Activated T-cell treated with anti-CD3 and anti-CD28 coated beads, Interleukin-2, amount 50 U/mL, for 72 hours (primary cell): ENCODE data around the gene OGFR. TPM values are rescaled to one million over a fixed set of nuclear protein-coding genes. Genes with fewer than 3 reads are reported as not detected.

Source experiments
- ATAC-seq, 2 donors: fragments of 150-1000 bp; cut with Tn5 transposase; replicated peaks in 1 of 2; 2 replicates each; pipeline ENCODE4 v1.10.0; 2021; ENCODE audit warnings: moderate library complexity in 2 of 2, mild to moderate bottlenecking in 1 of 2
- DNase-seq, 2 donors: peaks; one replicate each; pipeline ENCODE4 v3.0.0; 2021 to 2022; ENCODE audit warnings: mixed read lengths in 1 of 2
- H3K27ac Mint-ChIP-seq: one replicate; pipeline ENCODE4 v1.8.0; 2022; ENCODE audit warnings: mild to moderate bottlenecking, moderate library complexity, mixed read lengths
- H3K27me3 Mint-ChIP-seq: one replicate; pipeline ENCODE4 v1.8.0; 2022; ENCODE audit warnings: low read depth, mixed read lengths
- H3K36me3 Mint-ChIP-seq, 2 donors: one replicate each; pipeline ENCODE4 v1.8.0; 2022; ENCODE audit warnings: mixed read lengths in 2 of 2, mild to moderate bottlenecking in 1 of 2; ENCODE audit not compliant: insufficient read depth in 2 of 2
- H3K4me1 Mint-ChIP-seq: one replicate; pipeline ENCODE4 v1.8.0; 2022; ENCODE audit warnings: low read depth, mixed read lengths
- H3K4me3 Mint-ChIP-seq, 2 donors: one replicate each; pipeline ENCODE4 v1.8.0; 2022; ENCODE audit warnings: mild to moderate bottlenecking in 2 of 2, mixed read lengths in 2 of 2, moderate library complexity in 2 of 2
- H3K9me3 Mint-ChIP-seq, 2 donors: one replicate each; pipeline ENCODE4 v1.8.0; 2022; ENCODE audit warnings: mixed read lengths in 2 of 2
- total RNA-seq, 2 donors: library from RNA; stranded (reverse); gene quantifications; one replicate each; pipeline ENCODE4 v1.2.3, GENCODE V29; 2022

Gene OGFR
- total RNA-seq, 2 donors from 2014 or later: 42.9 to 44.9 TPM

DNA sequence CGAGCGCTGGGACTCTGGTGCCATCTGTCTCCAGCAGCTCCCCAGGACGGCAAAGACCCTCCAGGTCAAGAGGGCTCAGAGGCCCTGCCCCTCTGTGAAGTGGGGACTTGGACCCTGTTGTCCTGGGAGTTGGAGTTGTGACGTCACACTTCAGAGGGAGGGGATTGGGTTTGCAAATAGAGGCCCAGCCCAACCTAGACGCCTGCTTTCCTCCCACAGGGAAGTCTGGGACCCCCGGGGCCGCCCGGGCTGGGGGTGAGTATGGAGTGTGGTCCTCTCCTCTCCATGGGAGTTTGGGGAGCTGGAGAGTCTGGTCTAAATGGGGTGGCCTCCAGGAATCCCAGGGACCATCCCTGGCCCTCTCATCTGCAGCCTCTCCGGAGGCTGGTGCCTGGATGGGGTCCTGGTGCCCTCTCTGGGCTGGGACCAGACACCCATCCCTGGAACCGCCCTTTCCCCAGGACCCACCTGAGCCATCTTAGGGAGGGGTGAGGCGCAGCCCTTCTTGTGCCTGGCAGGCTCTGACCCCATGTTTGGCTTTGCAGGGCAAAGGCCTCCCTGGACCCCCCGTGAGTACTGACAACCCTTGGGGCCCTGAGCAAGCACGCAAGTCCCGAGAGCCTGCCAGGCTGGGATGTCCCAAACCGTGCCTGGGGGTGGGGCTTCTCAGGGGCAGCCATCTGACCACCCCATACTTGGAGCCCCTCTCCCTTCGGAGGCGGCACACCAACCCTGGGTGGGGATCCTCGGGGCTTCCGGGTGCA, 16.5 kb downstream of the OGFR start:
- no peaks in the 10 kb centered on the region for H3K9me3 Mint-ChIP-seq
- no peak overlapping the region for H3K27ac Mint-ChIP-seq

DNA sequence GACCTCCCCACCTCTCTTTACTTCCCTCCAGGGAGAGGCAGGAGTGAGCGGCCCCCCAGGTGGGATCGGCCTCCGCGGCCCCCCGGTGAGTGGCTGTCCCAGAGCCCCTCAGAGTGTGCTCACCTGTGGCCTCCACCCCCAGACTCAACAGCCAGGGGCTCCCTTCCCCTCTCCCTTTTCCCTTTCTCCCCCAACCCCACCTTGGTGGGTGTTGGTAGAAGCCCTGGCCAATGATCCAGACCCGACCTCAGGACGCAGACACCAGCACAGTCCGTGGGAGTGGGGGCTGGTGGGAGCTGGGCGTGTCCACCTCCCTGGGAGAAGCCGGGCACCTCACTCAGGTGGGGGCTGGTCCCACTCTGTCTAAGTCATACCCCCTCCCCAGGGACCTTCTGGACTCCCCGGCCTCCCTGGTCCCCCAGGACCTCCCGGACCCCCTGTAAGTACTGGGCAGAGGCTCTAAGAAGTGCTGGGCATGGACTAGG, 17.1 kb downstream of the OGFR start:
- Mint-ChIP-seq H3K36me3 (no peaks in the 10 kb centered on the region), H3K4me1 (no peaks in the 10 kb centered on the region), H3K9me3 (no peaks in the 10 kb centered on the region), H3K27me3 (no peaks in the 10 kb centered on the region), H3K27ac (no peak overlapping the region), H3K4me3 (no peak overlapping the region)
- ATAC-seq (no peak), DNase-seq (no peak)

More for the DNA sequence above, 16.5 kb downstream of the OGFR start:
- no peaks in the 10 kb centered on the region for H3K36me3 Mint-ChIP-seq
- H3K27me3 Mint-ChIP-seq: peaks cover under 1% of the 10 kb centered on the region
- no peaks in the 10 kb centered on the region for H3K4me1 Mint-ChIP-seq
- H3K4me3 Mint-ChIP-seq: no peak overlapping the region
- no peak for DNase-seq
- no peak for ATAC-seq

GRCh38 chr20:62822239-62822787, 17.7 kb downstream of the OGFR start:
- ATAC-seq: no peak

DNA sequence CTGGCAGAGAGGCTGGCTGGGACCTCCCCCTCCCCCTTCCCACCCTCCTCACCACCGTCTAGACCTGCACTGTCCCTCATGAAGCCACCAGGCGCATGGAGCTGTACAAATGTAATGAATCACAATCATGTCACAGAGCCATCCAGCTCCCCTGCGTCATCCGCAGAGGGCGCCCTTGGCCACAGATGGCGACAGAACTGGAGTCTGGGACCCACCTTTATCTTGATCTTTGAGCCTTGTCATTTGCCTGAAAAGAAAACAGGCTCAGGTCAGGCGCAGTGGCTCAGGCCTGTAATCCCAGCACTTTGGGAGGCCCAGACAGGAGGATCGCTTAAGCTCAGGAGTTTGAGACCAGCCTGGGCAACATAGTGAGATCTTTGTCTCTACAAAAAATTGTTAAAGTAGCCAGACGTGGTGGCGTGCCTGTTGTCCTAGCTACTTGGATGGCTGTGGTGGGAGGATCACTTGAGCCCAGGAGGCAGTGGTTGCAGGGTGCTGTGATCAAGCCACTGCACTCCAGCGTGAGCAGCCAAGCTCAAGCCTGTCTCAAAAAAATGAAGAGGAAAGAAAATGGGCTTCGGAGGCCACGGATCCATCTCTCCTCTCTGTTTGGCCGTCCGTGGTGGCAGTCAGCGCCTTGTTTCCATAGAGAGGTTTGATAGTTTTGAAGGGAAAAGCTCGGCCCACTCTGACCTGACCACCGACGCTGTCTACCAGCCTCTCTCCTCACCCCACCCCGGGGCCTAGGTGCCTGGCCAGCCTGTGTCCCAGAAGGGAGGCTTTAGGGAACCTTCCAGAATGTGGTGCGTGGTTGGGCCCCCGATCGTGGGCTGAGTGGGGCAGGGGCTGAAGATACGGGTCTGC, 18.4 kb downstream of the OGFR start:
- ATAC-seq: peak; percentile 61 to 66
- Mint-ChIP-seq H3K36me3 (no peaks in the 10 kb centered on the region), H3K27ac (no peak overlapping the region), H3K9me3 (no peaks in the 10 kb centered on the region), H3K4me1 (no peaks in the 10 kb centered on the region), H3K4me3 (peak overlapping the region in 1 of 2 donors; percentile 55), H3K27me3 (no peaks in the 10 kb centered on the region)
- DNase-seq: peak; percentile 60 to 65

More at GRCh38 chr20:62822239-62822787, 17.7 kb downstream of the OGFR start:
- Mint-ChIP-seq H3K9me3 (no peaks in the 10 kb centered on the region), H3K27ac (no peak overlapping the region), H3K27me3 (no peaks in the 10 kb centered on the region), H3K4me1 (no peaks in the 10 kb centered on the region), H3K4me3 (no peak overlapping the region), H3K36me3 (no peaks in the 10 kb centered on the region)
- no peak for DNase-seq

DNA sequence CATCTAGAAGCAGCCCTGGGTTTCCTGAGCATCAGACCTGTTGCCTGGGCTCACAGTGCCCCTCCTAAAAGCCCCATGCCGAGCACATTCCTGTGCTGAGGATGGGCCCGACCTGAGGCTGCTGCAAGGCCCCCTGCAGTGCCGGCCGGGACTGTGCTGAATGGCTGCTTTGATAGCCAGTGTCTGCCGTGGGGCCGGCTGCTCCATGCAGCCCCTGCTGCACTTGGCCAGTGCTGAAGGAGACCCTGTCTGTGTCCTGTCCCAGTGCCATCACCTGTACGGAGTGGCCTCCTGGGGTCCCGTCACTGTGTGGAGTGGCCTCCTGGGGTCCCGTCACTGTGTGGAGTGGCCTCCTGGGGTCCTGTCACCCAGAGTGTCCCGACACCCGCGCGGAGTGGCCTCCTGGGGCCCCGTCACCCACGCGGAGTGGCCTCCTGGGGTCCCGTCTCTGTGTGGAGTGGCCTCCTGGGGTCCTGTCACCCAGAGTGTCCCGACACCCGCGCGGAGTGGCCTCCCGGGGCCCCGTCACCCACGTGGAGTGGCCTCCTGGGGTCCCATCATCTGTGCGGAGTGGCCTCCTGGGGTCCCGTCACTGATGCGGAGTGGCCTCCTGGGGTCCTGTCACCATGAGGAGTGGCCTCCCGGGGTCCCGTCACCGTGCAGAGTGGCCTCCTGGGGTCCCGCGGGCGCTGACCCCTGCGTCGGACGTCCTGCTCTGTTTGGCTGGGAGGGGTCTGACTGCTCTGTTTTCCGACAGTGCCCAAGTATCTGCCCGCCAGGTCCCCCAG, 19.2 kb downstream of the OGFR start:
- H3K36me3 Mint-ChIP-seq: no peaks in the 10 kb centered on the region
- DNase-seq (no peak), ATAC-seq (no peak)
- H3K27me3 Mint-ChIP-seq: no peaks in the 10 kb centered on the region
- no peak overlapping the region for H3K4me3 Mint-ChIP-seq
- H3K27ac Mint-ChIP-seq: no peak overlapping the region
- no peaks in the 10 kb centered on the region for H3K4me1 Mint-ChIP-seq
- H3K9me3 Mint-ChIP-seq: no peaks in the 10 kb centered on the region

DNA sequence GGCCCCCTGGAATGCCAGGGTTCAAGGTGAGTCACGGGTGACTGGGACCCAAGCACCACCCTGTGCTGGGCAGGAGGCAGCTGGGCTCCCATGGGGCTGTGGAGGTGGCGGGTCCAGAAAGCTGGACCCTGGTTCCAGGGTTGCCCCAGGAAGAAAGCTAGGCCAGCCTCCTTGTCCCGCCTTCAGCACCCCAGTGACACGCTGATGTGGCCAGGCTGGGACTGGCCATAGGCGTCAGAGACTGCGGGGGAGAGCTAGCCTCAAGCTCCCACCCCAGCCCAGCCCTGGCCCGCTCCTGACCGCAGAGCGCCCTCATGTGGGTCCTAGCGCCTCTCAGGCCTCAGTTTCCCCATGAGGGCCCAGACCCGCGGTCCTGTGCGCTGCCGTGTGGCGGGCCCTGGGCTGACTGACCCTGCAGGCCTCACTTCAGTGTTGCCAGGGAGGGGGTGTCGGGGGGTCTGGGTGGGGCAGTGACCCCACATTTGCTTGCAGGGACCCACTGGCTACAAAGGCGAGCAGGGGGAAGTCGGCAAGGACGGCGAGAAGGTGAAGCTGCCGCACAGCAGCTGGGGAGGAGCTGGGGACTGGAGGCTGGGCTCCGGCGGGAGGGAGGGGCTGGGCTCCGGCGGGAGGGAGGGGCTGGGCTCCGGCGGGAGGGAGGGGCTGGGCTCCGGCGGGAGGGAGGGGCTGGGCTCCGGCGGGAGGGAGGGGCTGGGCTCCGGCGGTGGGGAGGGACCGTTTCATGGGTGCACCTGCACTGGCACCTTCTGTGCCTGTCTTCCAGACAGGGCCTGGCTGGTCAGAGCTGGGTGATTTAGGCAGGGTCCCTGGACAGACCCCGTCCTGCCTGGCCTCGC, 20.1 kb downstream of the OGFR start:
- Mint-ChIP-seq H3K27ac (no peak overlapping the region), H3K4me1 (no peaks in the 10 kb centered on the region), H3K9me3 (no peaks in the 10 kb centered on the region), H3K36me3 (no peaks in the 10 kb centered on the region), H3K27me3 (no peaks in the 10 kb centered on the region), H3K4me3 (peak overlapping the region; percentile 36 to 45)
- DNase-seq (peak; percentile 45 to 59), ATAC-seq (peak; percentile 39 to 64)

DNA sequence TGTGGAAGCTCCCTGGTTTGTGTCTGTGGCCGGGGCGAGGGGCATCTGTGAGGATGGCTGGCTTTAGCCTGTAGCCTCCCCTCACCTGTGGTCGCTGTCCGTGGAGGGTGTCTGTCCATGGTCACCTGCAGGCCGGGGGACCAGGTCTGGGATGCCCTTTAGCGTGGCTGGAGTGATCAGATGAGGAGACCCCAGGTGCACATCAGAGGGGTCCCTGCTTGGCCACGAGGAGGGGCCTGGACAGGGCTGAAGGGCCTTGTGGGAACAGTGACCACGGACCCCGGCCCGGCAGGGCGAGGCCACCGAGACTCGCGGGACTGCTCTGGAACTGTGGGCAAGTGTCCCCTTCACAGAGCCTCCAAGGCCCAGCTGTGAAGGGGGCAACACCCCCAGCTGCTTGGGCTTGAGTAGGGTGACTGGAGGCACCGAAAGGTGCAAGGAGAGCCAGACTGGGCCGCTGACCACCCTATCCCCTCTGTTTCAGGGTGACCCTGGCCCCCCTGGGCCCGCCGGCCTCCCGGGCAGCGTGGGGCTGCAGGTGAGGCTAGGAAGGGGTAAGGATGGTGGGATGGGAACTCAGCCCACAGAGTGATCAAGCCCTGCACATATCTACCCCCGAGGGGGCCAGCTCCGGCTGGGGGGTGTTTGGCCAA, 20.8 kb downstream of the OGFR start:
- H3K36me3 Mint-ChIP-seq: no peaks in the 10 kb centered on the region
- H3K4me3 Mint-ChIP-seq: no peak overlapping the region
- no peaks in the 10 kb centered on the region for H3K4me1 Mint-ChIP-seq
- H3K9me3 Mint-ChIP-seq: no peaks in the 10 kb centered on the region
- ATAC-seq (peak in 1 of 2 donors; percentile 10), DNase-seq (no peak)
- H3K27ac Mint-ChIP-seq: no peak overlapping the region
- H3K27me3 Mint-ChIP-seq: no peaks in the 10 kb centered on the region

DNA sequence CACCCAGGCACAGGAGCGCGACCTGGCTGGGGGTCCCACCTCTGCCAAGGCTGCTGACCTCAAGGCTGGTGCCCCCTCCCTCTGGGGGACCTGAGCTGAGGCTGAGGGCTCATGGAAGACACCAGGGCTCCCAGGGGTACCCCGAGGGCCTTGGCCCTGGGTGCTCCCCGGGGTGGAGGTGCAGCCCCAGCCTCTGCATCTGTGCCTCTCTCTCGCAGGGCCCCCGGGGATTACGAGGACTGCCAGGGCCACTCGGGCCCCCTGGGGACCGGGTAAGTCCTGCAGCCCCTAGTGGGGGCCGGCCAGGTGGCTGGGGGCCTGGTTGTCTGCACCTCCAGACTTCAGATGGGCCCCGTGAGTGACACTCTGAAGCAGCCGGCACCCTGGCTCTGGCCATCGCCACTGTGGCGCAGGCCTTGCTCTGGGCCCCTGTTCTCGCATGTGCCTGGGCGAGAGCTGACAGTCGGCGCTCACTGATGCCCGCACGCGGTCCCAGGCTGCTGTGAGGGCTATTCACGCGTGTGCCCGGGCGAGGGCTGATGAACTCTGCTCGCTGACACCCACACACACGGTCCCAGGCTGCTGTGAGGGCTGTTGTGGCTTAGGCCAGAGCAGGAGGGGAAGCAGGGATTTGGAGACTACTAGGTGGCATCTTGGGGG, 21.5 kb downstream of the OGFR start:
- no peak overlapping the region for H3K27ac Mint-ChIP-seq
- H3K27me3 Mint-ChIP-seq: no peaks in the 10 kb centered on the region
- no peaks in the 10 kb centered on the region for H3K36me3 Mint-ChIP-seq
- ATAC-seq: no peak
- H3K4me3 Mint-ChIP-seq: no peak overlapping the region
- no peak for DNase-seq
- no peaks in the 10 kb centered on the region for H3K9me3 Mint-ChIP-seq
- no peaks in the 10 kb centered on the region for H3K4me1 Mint-ChIP-seq

DNA sequence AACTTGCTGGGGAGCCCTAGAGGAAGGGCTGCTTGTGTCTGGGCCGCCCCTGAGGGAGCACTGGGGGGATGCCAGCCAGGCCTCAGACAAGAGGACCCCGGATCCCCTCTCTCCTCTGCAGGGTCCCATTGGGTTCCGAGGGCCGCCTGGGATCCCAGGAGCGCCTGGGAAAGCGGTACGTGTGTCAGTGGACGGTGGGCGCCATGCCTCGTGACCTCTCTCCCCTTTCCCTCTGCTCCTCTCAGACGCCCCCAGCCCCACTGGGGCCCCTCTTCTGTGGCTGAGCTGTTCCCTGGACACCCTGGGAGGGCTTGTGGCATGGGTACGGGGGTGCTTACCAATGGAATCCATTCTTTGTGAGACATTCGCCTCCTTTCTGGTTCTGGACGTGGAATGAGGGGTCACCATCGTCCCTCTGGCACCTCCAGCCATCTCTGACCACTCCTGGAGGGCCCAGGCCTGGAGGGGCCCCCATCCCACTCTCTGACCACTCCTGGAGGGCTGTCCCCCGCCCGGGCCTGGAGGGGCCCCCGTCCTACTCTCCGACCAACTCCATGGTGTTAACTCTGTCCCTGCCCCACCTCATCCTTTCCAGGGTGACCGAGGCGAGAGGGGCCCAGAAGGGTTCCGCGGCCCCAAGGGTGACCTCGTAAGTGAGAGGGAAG, 22.1 kb downstream of the OGFR start:
- Mint-ChIP-seq H3K36me3 (no peaks in the 10 kb centered on the region), H3K27ac (no peak overlapping the region), H3K27me3 (no peaks in the 10 kb centered on the region), H3K4me1 (no peaks in the 10 kb centered on the region), H3K4me3 (no peak overlapping the region), H3K9me3 (no peaks in the 10 kb centered on the region)
- DNase-seq (no peak), ATAC-seq (no peak)

DNA sequence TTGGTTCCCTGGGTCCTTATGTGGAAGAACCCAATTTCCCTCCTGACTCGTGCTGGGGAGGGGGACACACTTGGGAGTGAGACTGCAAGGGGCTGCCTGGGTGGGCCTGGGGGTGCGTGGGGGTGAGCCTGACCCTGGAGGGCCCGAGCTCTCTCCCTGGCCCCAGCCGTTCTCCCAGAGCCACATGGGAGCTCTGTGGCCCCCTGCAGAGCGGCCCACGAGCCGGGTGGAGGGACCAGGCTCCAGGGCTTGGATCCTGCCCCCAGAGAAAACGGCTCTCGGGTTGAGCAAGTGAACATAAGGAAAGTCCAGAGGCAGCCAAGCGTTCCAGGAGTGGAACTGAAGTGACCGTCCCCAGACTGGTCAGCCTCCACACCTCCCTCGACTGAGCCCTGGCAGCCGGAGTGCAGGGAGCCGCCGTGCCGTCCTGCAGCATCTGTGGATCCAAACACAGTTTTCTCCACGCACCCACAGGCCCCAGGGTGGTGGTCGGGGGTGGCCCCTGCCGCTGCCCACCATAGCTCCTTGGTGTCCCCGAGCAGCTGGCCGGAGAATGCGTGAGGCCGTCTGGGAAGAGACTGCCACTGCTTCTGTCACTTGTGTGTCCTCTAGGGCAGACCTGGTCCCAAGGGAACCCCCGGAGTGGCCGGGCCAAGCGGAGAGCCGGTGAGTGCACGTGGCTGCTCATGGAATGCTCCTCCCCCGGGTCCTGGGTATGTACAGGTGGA, 22.8 kb downstream of the OGFR start:
- DNase-seq: no peak

More for the DNA sequence above, 22.8 kb downstream of the OGFR start:
- Mint-ChIP-seq H3K4me3 (no peak overlapping the region), H3K9me3 (no peaks in the 10 kb centered on the region), H3K4me1 (no peaks in the 10 kb centered on the region), H3K27ac (no peak overlapping the region), H3K27me3 (no peaks in the 10 kb centered on the region), H3K36me3 (no peaks in the 10 kb centered on the region)
- no peak for ATAC-seq
